Cardiac fibroblast (primary cell): ENCODE data around the gene AK9.

Source experiments
- DNase-seq, 2 donors: peaks; one replicate each; pipeline versions ENCODE4 v3.0.0 to v3.0.0-alpha.2; 2010; ENCODE audit warnings: low read depth in 2 of 2
- H3K4me3 ChIP-seq, 2 donors: replicated peaks in 1 of 2; 1 replicate in 1 of 2; 2 replicates in 1 of 2; pipeline ENCODE4 v1.5.1; 2011; ENCODE audit warnings: low read depth in 2 of 2, low read length in 2 of 2, mild to moderate bottlenecking in 2 of 2, moderate library complexity in 1 of 2
- CTCF ChIP-seq: IDR thresholded peaks from one replicate; pipeline ENCODE4 v1.5.1; 2011; ENCODE audit warnings: low read depth, mild to moderate bottlenecking, low read length, inconsistent platforms

The AK9 gene

DNA sequence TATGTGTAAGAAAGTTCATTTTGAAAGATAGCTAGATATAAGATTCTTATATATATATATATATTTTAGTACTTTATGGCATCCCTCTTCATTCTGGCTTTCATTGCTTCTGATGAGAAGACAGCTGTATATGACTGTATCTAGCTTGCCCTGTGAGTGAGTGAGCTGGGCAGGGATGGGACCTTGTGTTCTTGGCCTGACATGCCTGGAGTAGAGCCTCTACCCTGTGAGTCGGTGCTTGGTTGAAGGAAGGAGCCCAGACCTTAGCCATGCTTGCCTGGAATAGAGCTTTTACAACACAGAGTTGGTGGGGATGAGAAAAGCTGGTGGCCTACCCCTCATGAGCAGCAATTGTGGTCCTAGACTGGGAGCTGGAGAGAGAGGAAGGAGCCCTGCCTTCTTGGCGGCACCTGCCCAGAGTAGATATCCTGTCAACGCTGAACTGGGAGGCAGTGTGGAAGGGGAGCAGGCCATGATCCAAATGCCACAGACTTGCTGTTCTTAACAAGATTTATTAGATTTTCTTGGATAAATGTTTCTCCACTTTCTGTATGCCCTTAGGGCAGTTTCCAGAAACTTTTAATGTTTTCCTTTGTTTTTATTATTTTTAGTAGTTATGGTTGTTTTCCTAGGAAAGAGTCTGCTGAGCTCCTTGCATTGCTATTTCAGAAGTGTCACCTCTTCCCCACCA, 31.7 kb upstream of the AK9 start:
- H3K4me3 ChIP-seq = no peak overlapping the region
- TF ChIP-seq CTCF = no peak
- no peak for DNase-seq

DNA sequence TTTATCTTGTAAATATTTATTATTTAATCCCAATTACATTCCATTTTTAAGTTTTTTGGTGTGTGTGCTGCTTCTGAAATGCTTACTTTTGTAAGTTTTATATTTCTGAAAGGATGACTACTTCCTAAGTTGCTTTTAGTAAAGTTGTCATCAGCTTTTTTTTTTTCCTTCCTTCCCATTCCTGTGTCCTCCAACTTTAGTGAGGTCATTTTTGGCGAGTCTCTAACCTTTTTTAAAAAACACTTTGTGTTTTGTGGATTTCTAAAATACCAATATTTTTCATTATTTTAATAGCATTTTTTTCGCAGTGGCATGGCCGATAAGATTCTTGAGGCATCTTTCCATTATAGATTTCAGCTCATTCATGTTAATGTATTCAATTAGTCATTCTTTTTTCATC, 31.0 kb upstream of the AK9 start:
- DNase-seq = no peak
- no peak for TF ChIP-seq CTCF
- no peak overlapping the region for H3K4me3 ChIP-seq

DNA sequence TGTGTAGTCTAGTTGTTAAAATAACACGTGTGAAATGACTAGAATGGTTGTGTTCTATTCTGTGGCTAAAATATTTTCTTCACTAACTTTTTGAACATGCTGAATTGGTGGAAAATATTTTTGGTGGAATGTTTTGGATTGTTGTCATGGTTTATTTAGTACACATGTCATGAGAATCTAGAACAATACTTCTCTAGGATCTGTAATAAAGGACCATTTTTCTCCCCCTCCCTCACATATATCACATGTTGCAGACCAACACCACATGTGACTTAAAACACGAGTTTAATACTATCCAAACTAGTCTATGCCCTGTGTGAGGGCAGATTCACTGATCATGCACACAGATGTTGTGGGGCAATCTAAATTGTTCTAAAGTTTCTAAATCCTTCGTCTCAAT, 29.3 kb upstream of the AK9 start:
- no peak for DNase-seq
- no peak for TF ChIP-seq CTCF
- H3K4me3 ChIP-seq = no peak overlapping the region

- no peak for TF ChIP-seq CTCF
- DNase-seq = peak in 1 of 2 donors; percentile 24
- H3K4me3 ChIP-seq = no peak overlapping the region
Observed at GRCh38 chr6:109718991-109719390, 28.0 kb upstream of the AK9 start.

DNA sequence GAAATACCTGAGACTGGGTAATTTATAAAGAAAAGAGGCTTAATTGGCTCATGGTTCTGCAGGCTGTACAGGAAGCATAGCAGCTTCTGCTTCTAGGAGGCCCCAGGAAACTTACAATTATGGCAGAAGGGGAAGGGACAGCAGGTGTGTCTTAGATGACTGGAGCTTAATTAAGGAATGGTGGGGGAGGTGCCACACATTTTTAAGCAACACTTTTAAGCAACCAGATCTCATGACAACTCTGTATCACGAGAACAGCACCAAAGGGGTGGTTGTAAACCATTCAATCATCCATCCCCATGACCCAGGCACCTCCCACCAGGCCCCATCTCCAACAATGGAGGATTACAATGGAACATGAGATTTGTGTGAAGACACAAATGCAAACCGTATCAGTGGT, 27.0 kb upstream of the AK9 start:
- no peak for DNase-seq
- TF ChIP-seq CTCF = no peak
- no peak overlapping the region for H3K4me3 ChIP-seq

DNA sequence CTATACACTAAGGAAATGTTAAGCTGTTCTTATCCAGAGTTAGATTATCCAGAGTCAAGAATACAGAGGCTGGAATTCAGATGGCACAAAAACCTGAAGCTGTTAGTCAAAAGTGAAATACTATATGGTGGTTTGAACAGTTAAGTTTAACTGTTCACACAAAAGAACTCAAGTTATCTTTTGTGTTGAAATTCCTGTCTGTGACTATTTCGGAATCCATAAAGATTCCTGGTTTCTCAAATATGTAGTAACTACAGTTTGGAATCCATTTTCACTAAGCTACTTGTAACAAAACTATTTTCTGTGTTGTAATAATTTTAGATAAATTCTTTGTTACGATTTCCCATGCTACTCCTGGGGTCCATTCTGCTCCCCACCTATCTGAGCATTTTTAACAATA, 24.6 kb upstream of the AK9 start:
- no peak for DNase-seq
- H3K4me3 ChIP-seq = no peak overlapping the region
- no peak for TF ChIP-seq CTCF

DNA sequence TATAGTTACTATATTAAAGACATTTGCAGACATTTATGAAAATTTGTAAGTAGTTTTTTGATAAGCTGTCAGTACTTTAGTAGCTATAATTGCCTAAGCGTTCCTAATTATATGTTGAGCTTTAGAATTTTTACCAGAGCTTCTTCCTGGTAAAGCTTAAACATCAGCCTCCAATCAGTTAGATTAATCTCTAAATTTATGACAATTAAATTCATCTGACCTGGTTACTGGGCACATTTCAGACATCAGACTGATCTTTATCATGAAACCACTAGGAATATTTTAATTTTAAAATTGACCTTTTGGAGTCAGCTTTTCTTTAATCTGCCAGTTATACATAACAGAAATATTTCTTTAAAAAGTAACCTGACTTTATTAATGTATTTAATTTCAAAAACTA, 23.6 kb upstream of the AK9 start:
- H3K4me3 ChIP-seq = no peak overlapping the region
- no peak for TF ChIP-seq CTCF
- no peak for DNase-seq
